H1 (cell line): ENCODE data around the gene FNIP2. TPM values are rescaled to one million over a fixed set of nuclear protein-coding genes. Genes with fewer than 3 reads are reported as not detected.

ENCODE experiments used
- CTCF ChIA-PET: fragments of 300-600 bp; sonication (Branson Sonifier 250); formaldehyde crosslinking; loops from one replicate; lab custom pipeline; 2021; ENCODE audit not compliant: partially characterized antibody; lab: Charles Lee
- POLR2A ChIA-PET: fragments of 300-600 bp; sonication (Branson Sonifier 250); formaldehyde crosslinking; loops from one replicate; lab custom pipeline; 2021; ENCODE audit warnings: inconsistent platforms; ENCODE audit not compliant: partially characterized antibody; lab: Charles Lee
- DNase-seq, 2 experiments: peaks; one replicate each; pipeline versions ENCODE4 v3.0.0 to v3.0.0-alpha.2; 2010 to 2022; ENCODE audit warnings: low spot score in 2 of 2, low read depth in 1 of 2, mixed read lengths in 1 of 2
- FAIRE-seq: peaks from 2 replicates; lab custom pipeline; 2011; peaks lifted over from hg19 to GRCh38; lab: Jason Lieb, UNC
- H2AFZ ChIP-seq: 2 replicates; pipeline ENCODE4 v1.8.1; 2012; ENCODE audit warnings: low read length, inconsistent platforms
- H2AK5ac ChIP-seq: 2 replicates; pipeline ENCODE4 v1.6.1; 2013; ENCODE audit warnings: low read depth, low read length
- H2BK120ac ChIP-seq: replicated peaks from 2 replicates; pipeline ENCODE3; 2013; ENCODE audit warnings: low read depth, low read length, inconsistent platforms
- H2BK12ac ChIP-seq: 2 replicates; pipeline ENCODE4 v1.6.1; 2013; ENCODE audit warnings: low read depth, low read length
- H2BK15ac ChIP-seq: 2 replicates; pipeline ENCODE4 v1.6.1; 2013; ENCODE audit warnings: low read length
- H2BK20ac ChIP-seq: 2 replicates; pipeline ENCODE4 v1.6.1; 2013; ENCODE audit warnings: low read length
- H2BK5ac ChIP-seq: 2 replicates; pipeline ENCODE4 v1.6.1; 2013; ENCODE audit warnings: low read depth, low read length
- H3K14ac ChIP-seq: 2 replicates; pipeline ENCODE4 v1.6.1; 2013; ENCODE audit warnings: inconsistent platforms; ENCODE audit not compliant: insufficient read length
- H3K18ac ChIP-seq: 2 replicates; pipeline ENCODE4 v1.6.1; 2013; ENCODE audit warnings: low read length; ENCODE audit errors: extremely low read depth
- H3K23ac ChIP-seq: 2 replicates; pipeline ENCODE4 v1.6.1; 2013; ENCODE audit warnings: inconsistent platforms; ENCODE audit not compliant: insufficient read length
- H3K23me2 ChIP-seq: 2 replicates; pipeline ENCODE4 v1.6.1; 2013; ENCODE audit warnings: low read depth, low read length
- H3K27ac ChIP-seq: 2 replicates; pipeline ENCODE4 v1.6.1; 2011; ENCODE audit warnings: low read depth, low read length, inconsistent platforms
- H3K27me3 ChIP-seq, 4 experiments: replicated peaks in 1 of 4; 1 replicate in 1 of 4; 2 replicates in 3 of 4; pipeline versions ENCODE4 v1.6.1 to v1.8.1; 2011 to 2013; ENCODE audit warnings: low read length in 3 of 4, mild to moderate bottlenecking in 3 of 4, inconsistent platforms in 2 of 4, mixed read lengths in 2 of 4, moderate library complexity in 1 of 4; ENCODE audit not compliant: control insufficient read depth in 3 of 4, insufficient read depth in 3 of 4; ENCODE audit errors: extremely low read depth in 1 of 4
- H3K36me3 ChIP-seq, 4 experiments: 2 replicates each; pipeline versions ENCODE4 v1.6.1 to v1.8.1; 2011 to 2013; ENCODE audit warnings: mild to moderate bottlenecking in 4 of 4, low read length in 3 of 4, moderate library complexity in 2 of 4, control low read depth in 1 of 4, inconsistent platforms in 1 of 4; ENCODE audit not compliant: insufficient read depth in 4 of 4, control insufficient read depth in 2 of 4
- H3K4ac ChIP-seq: replicated peaks from 2 replicates; pipeline ENCODE3; 2013; ENCODE audit warnings: low read length, low read depth, mixed read lengths, inconsistent platforms; ENCODE audit not compliant: insufficient read length
- H3K4me1 ChIP-seq, 4 experiments: replicated peaks in 1 of 4; 1 replicate in 1 of 4; 2 replicates in 3 of 4; pipeline versions ENCODE4 v1.6.1 to v1.8.1; 2011 to 2013; ENCODE audit warnings: low read length in 3 of 4, inconsistent platforms in 2 of 4, mixed read lengths in 1 of 4; ENCODE audit not compliant: insufficient read depth in 4 of 4, control insufficient read depth in 3 of 4
- H3K4me2 ChIP-seq, 2 experiments: 2 replicates each; pipeline versions ENCODE4 v1.6.1 to v1.8.1; 2011 to 2013; ENCODE audit warnings: low read depth in 2 of 2, low read length in 2 of 2, control low read depth in 1 of 2, inconsistent platforms in 1 of 2, mild to moderate bottlenecking in 1 of 2; ENCODE audit not compliant: insufficient read depth in 1 of 2
- H3K4me3 ChIP-seq, 4 experiments: fragments of 200-600, 300-600 bp in 1 of 4; sonication (generic), shearing (Covaris generic), sonication (Bioruptor Twin) in 1 of 4; 2 replicates each; pipeline versions ENCODE4 v1.5.1 to v1.8.1; 2011 to 2016; ENCODE audit warnings: low read length in 4 of 4, low read depth in 3 of 4, control low read depth in 2 of 4, inconsistent platforms in 2 of 4, mild to moderate bottlenecking in 2 of 4, mixed read lengths in 1 of 4, moderate library complexity in 1 of 4; ENCODE audit not compliant: insufficient read depth in 2 of 4; ENCODE audit errors: extremely low read depth in 1 of 4
- H3K56ac ChIP-seq: replicated peaks from 2 replicates; pipeline ENCODE3; 2013; ENCODE audit warnings: low read depth, mild to moderate bottlenecking, mixed read lengths, low read length, inconsistent platforms; ENCODE audit not compliant: insufficient read length
- H3K79me1 ChIP-seq: 2 replicates; pipeline ENCODE4 v1.6.1; 2013; ENCODE audit warnings: low read depth, low read length, control low read depth
- H3K79me2 ChIP-seq, 2 experiments: 2 replicates each; pipeline versions ENCODE4 v1.6.1 to v1.8.1; 2012 to 2013; ENCODE audit warnings: low read length in 2 of 2, mild to moderate bottlenecking in 2 of 2, inconsistent platforms in 1 of 2; ENCODE audit not compliant: insufficient read depth in 2 of 2, control insufficient read depth in 1 of 2
- H3K9ac ChIP-seq, 4 experiments: replicated peaks in 1 of 4; 1 replicate in 1 of 4; 2 replicates in 3 of 4; pipeline versions ENCODE4 v1.6.1 to v1.8.1; 2011 to 2013; ENCODE audit warnings: low read depth in 3 of 4, low read length in 3 of 4, control low read depth in 2 of 4, mild to moderate bottlenecking in 2 of 4, moderate library complexity in 2 of 4, inconsistent platforms in 1 of 4; ENCODE audit errors: extremely low read depth in 1 of 4
- H3K9me3 ChIP-seq, 2 experiments: 2 replicates each; pipeline versions ENCODE4 v1.6.1 to v1.8.1; 2012 to 2013; ENCODE audit warnings: mild to moderate bottlenecking in 2 of 2, moderate library complexity in 2 of 2, control low read depth in 1 of 2, inconsistent platforms in 1 of 2, low read depth in 1 of 2, low read length in 1 of 2, mixed read lengths in 1 of 2; ENCODE audit not compliant: insufficient read depth in 2 of 2
- H4K20me1 ChIP-seq, 2 experiments: replicated peaks in 1 of 2; 2 replicates each; pipeline versions ENCODE3 to v1.8.1; 2011 to 2013; ENCODE audit warnings: inconsistent platforms in 2 of 2, low read length in 2 of 2, mild to moderate bottlenecking in 1 of 2; ENCODE audit not compliant: insufficient read depth in 2 of 2, control insufficient read depth in 1 of 2
- H4K5ac ChIP-seq: 2 replicates; pipeline ENCODE4 v1.6.1; 2013; ENCODE audit warnings: low read length, low read depth, mixed read lengths, inconsistent platforms; ENCODE audit not compliant: insufficient read length
- H4K8ac ChIP-seq: 2 replicates; pipeline ENCODE4 v1.8.0; 2013; ENCODE audit warnings: mild to moderate bottlenecking, moderate library complexity, low read length, inconsistent platforms; ENCODE audit not compliant: insufficient read depth; ENCODE audit errors: extremely low read depth
- H4K91ac ChIP-seq: replicated peaks from 2 replicates; pipeline ENCODE3; 2013; ENCODE audit warnings: low read length, mixed read lengths, inconsistent platforms; ENCODE audit not compliant: insufficient read length
- EP300 ChIP-seq, 2 experiments: IDR thresholded peaks; 1 replicate in 1 of 2; 2 replicates in 1 of 2; pipeline ENCODE4 v1.6.1; 2011 to 2012; ENCODE audit warnings: low read depth in 2 of 2, low read length in 2 of 2, mild to moderate bottlenecking in 2 of 2, borderline replicate concordance in 1 of 2, inconsistent platforms in 1 of 2, moderate library complexity in 1 of 2
- POLR2AphosphoS5 ChIP-seq: IDR thresholded peaks from 2 replicates; pipeline ENCODE4 v1.6.1; 2011; ENCODE audit warnings: low read depth, low read length
- SAP30 ChIP-seq: fragments of 300-600 bp; sonication (generic); IDR thresholded peaks from 2 replicates; pipeline ENCODE4 v1.7.1; 2012; ENCODE audit warnings: low read length, moderate library complexity, mild to moderate bottlenecking, inconsistent platforms; ENCODE audit not compliant: insufficient read depth, insufficient replicate concordance
- SIN3A ChIP-seq, 2 experiments: IDR thresholded peaks in 1 of 2; conservative IDR thresholded peaks in 1 of 2; 2 replicates each; pipeline ENCODE4 v1.6.1; 2011 to 2012; ENCODE audit warnings: low read length in 2 of 2, improper control_type of control experiment in 1 of 2, low read depth in 1 of 2, mild to moderate bottlenecking in 1 of 2
- TAF7 ChIP-seq: optimal IDR thresholded peaks from 2 replicates; pipeline ENCODE3; 2011; ENCODE audit warnings: low read depth, mild to moderate bottlenecking, inconsistent platforms, low read length, moderate library complexity, borderline replicate concordance
- YY1 ChIP-seq: IDR thresholded peaks from 2 replicates; pipeline ENCODE4 v1.6.1; 2011; ENCODE audit warnings: low read depth, mild to moderate bottlenecking, low read length
- WGBS, 2 experiments: shearing (Covaris generic) in 1 of 2; methylation state at CpG; one replicate each; pipeline versions ENCODE4 v1.1.6 to v1.1.7; 2013 to 2015; ENCODE audit warnings: low lambda C conversion rate in 2 of 2, mixed read lengths in 2 of 2, inconsistent platforms in 1 of 2, low coverage in 1 of 2, missing lambda C conversion rate in 1 of 2; ENCODE audit not compliant: insufficient replicate concordance in 2 of 2, insufficient coverage in 1 of 2, insufficient read length in 1 of 2; ENCODE audit errors: extremely low coverage in 1 of 2, missing lambda C conversion rate in 1 of 2; 5-methylcytosine and 5-hydroxymethylcytosine counted together
- polyA plus RNA-seq, 7 experiments: library from polyadenylated mRNA; depleted of rRNA in 3 of 7; stranded (reverse) in 5 of 7; unstranded in 2 of 7; fragments of >200 nt in 5 of 7; fragments of 200-250 nt in 2 of 7; gene quantifications; 1 replicate in 5 of 7; 2 replicates in 1 of 7; 4 replicates in 1 of 7; pipeline versions ENCODE4 v1.2.1 to v1.2.3, GENCODE V29; 2011 to 2013; ENCODE audit warnings: missing spikeins in 2 of 7, mixed read lengths in 2 of 7
- total RNA-seq: library from RNA; stranded (reverse); fragmentation: NEBNext Ultra II Directional; extraction: Animal tissue kit (Norgen Biotek cat#: 25700); gene quantifications from 2 replicates; pipeline ENCODE4 v1.2.1, GENCODE V29; 2021

The FNIP2 gene
- total and polyA plus RNA-seq, 2 of the 8 experiments (the other 6 are each of a cell fraction or from before 2014, with no cell fraction given) = 4.0 to 13.0 TPM

- no peak overlapping the region for H4K5ac ChIP-seq
- TF ChIP-seq TAF7 (no peak), EP300 (IDR thresholded peaks at IDR 0.05; ENCODE audit: borderline replicate concordance in 1 of 2, low read depth in 2 of 2, low read length in 2 of 2) (no peak), YY1 (no peak), SAP30 (no peak), SIN3A (conservative IDR thresholded peaks at IDR 0.05 in 1 of 2, IDR thresholded peaks at IDR 0.05 in 1 of 2; ENCODE audit: low read depth in 1 of 2, low read length in 2 of 2) (no peak), POLR2AphosphoS5 (no peak)
- no peaks in the 10 kb centered on the region; the same call in 1 of the 2 replicates for H3K79me1 ChIP-seq
- no peak overlapping the region for H4K8ac ChIP-seq
- H2BK15ac ChIP-seq = no peak overlapping the region
- peaks cover 0 to 1% of the 10 kb centered on the region in 2 experiments for H4K20me1 ChIP-seq
- no peaks in the 10 kb centered on the region for H3K27me3 ChIP-seq
- no peak overlapping the region for H3K4ac ChIP-seq
- H3K23me2 ChIP-seq = no peaks in the 10 kb centered on the region
- H3K56ac ChIP-seq = no peak overlapping the region
- no peaks in the 10 kb centered on the region for H3K36me3 ChIP-seq
- no peak overlapping the region for H4K91ac ChIP-seq
- no peak overlapping the region for H3K27ac ChIP-seq
- H3K18ac ChIP-seq = no peak overlapping the region
- no peak overlapping the region for H3K14ac ChIP-seq
- no peak for DNase-seq
- no peaks in the 10 kb centered on the region for H3K9me3 ChIP-seq
- H2BK5ac ChIP-seq = no peak overlapping the region
- H3K23ac ChIP-seq = no peak overlapping the region
- no peak for FAIRE-seq
- no peak overlapping the region for H2BK120ac ChIP-seq
- no peak overlapping the region for H3K4me2 ChIP-seq
- no peak overlapping the region for H3K4me3 ChIP-seq
- no peaks in the 10 kb centered on the region for H3K4me1 ChIP-seq
- WGBS, 2 experiments = 94% methylated on average over 7 of the region's 7 CpGs; no CpG with 5 or more reads in 1 of the 2 experiments
- H2AFZ ChIP-seq = no peak overlapping the region
- ChIA-PET POLR2A (interaction anchor here (0.8 kb wide), 1 partner anchor 26 kb away, joined by 3 read pairs; no protein-coding TSS in a partner anchor), CTCF (interaction anchor here (1.0 kb wide), 1 partner anchor 394 kb away, joined by 3 read pairs; no protein-coding TSS in a partner anchor)
- H2BK12ac ChIP-seq = no peak overlapping the region
- H2AK5ac ChIP-seq = no peak overlapping the region
- no peak overlapping the region for H3K9ac ChIP-seq
- H3K79me2 ChIP-seq = peaks cover 0 to 4% of the 10 kb centered on the region in 2 experiments; a peak in 2 of 4 replicates
- no peak overlapping the region for H2BK20ac ChIP-seq
Observed at GRCh38 chr4:158798062-158798461, 29.2 kb downstream of the FNIP2 start.
